Body of pancreas (tissue), 4 donors: ENCODE results near the gene B4GALT2. TPM values are rescaled to one million over a fixed set of nuclear protein-coding genes. Genes with fewer than 3 reads are reported as not detected.

Experiments used
- ATAC-seq: fragments of 150-250 bp; one replicate; pipeline ENCODE4 v1.9.1; 2016
- DNase-seq, 4 donors: peaks; one replicate each; pipeline ENCODE4 v3.0.0-alpha.2; 2019
- H3K27ac ChIP-seq, 4 donors: fragments of 200-600 bp; sonication (generic); 1 replicate in 3 of 4; 2 replicates in 1 of 4; pipeline versions ENCODE4 v1.5.1 to v1.6.1; 2016 to 2019; ENCODE audit warnings: mild to moderate bottlenecking in 1 of 4, mixed read lengths in 1 of 4, moderate library complexity in 1 of 4
- H3K27me3 ChIP-seq, 2 donors: fragments of 200-600 bp; sonication (generic); one replicate each; pipeline ENCODE4 v1.6.0; 2016; ENCODE audit warnings: mild to moderate bottlenecking in 1 of 2
- H3K36me3 ChIP-seq, 2 donors: fragments of 200-600 bp; sonication (generic); replicated peaks in 1 of 2; 2 replicates each; pipeline ENCODE4 v1.5.1; 2016; ENCODE audit warnings: low read depth in 2 of 2; ENCODE audit not compliant: insufficient read depth in 1 of 2
- H3K4me1 ChIP-seq: fragments of 200-600 bp; sonication (generic); one replicate; pipeline ENCODE4 v1.6.0; 2016
- H3K4me3 ChIP-seq, 2 donors: fragments of 200-600 bp; sonication (generic); 1 replicate in 1 of 2; 2 replicates in 1 of 2; pipeline ENCODE4 v1.5.1; 2016 to 2019
- H3K9me3 ChIP-seq, 3 donors: fragments of 200-600 bp; sonication (generic); 1 replicate in 2 of 3; 2 replicates in 1 of 3; pipeline ENCODE4 v1.5.1; 2016
- POLR2A ChIP-seq, 3 donors: fragments of 450-650 bp; IDR thresholded peaks; one replicate each; pipeline ENCODE4 v1.6.1; 2016; ENCODE audit warnings: antibody characterized with exemption in 3 of 3, mild to moderate bottlenecking in 2 of 3
- whole genome bisulfite sequencing, 2 donors: methylation state at CpG; one replicate each; pipeline ENCODE4 v1.1.5; 2017; 5-methylcytosine and 5-hydroxymethylcytosine counted together
- intact Hi-C: fragments of 100-400 bp; cut with DNase I; formaldehyde crosslinking; loops from one replicate; pipeline ENCODE4 v1.15.1; 2023
- total RNA-seq, 2 donors: library from RNA; depleted of rRNA; stranded (reverse); fragments of >200 nt; gene quantifications; one replicate each; pipeline ENCODE4 v1.1.0, GENCODE V29; 2016
- TF ChIP-seq, protein P1 (sequence below), 7 experiments: fragments of 450-650 bp in 4 of 7; fragments of 200-600 bp in 3 of 7; sonication (generic) in 3 of 7; IDR thresholded peaks; one replicate each; pipeline ENCODE4 v1.5.1; 2016 to 2019; ENCODE audit warnings: antibody characterized with exemption in 7 of 7

B4GALT2 gene
- total RNA-seq, 2 donors from 2014 or later: 18.2 to 29.3 TPM

DNA sequence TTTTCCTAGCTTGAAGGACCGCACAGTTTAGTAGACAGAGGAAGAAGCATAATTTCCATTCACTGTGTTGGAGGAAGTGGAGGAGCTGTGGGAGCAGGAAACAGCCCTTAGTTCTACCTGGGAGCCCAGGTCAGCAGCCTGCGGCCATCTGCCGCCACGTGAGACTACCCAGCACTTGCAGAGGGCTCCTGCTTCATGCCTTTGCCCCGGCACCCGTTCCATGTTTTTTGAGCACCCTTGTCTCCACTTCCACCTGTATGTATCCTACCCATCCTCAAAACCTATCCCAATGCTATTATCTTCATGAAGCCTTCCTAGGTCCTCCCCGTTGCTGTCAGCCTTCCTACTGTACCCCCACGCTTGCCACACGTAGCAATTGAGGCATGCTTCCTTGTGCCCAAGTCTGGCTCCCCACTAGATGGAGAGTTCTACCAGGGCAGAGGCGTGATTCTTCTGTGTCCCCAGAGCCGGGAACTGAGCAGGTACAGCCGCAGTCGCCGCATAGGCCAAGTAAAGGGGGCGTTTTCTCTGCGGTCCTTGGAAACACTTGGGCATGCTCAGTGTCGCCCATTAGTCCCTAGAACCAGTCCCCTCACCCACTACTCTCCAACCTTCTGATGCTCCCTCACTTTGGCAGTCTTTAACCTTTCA lies 50.4 kb downstream of the B4GALT2 start:
- no peaks in the 10 kb centered on the region for H3K36me3 ChIP-seq
- H3K9me3 ChIP-seq: no peaks in the 10 kb centered on the region
- ATAC-seq (peak; percentile 10), DNase-seq (peak in 2 of 4 donors; percentile 33 to 49)
- no peaks in the 10 kb centered on the region for H3K27me3 ChIP-seq
- TF ChIP-seq, protein P1, sequence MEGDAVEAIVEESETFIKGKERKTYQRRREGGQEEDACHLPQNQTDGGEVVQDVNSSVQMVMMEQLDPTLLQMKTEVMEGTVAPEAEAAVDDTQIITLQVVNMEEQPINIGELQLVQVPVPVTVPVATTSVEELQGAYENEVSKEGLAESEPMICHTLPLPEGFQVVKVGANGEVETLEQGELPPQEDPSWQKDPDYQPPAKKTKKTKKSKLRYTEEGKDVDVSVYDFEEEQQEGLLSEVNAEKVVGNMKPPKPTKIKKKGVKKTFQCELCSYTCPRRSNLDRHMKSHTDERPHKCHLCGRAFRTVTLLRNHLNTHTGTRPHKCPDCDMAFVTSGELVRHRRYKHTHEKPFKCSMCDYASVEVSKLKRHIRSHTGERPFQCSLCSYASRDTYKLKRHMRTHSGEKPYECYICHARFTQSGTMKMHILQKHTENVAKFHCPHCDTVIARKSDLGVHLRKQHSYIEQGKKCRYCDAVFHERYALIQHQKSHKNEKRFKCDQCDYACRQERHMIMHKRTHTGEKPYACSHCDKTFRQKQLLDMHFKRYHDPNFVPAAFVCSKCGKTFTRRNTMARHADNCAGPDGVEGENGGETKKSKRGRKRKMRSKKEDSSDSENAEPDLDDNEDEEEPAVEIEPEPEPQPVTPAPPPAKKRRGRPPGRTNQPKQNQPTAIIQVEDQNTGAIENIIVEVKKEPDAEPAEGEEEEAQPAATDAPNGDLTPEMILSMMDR (IDR thresholded peaks at IDR 0.05): peak in 1 of 7 experiments; percentile 6
- TF ChIP-seq POLR2A (IDR thresholded peaks at IDR 0.05): no peak
- H3K27ac ChIP-seq: peak overlapping the region; percentile 57 to 91 (median 83)
- peak overlapping the region in 1 of 2 donors; percentile 45 for H3K4me3 ChIP-seq
- peaks cover 25% of the 10 kb centered on the region for H3K4me1 ChIP-seq
- 16 to 18% methylated on average over 17 of the region's 17 CpGs for WGBS, 2 donors
- intact Hi-C loops: no loop called here

GRCh38 chr1:44029911-44030604 lies 51.0 kb downstream of the B4GALT2 start:
- intact Hi-C loops: no loop called here
- Histone ChIP-seq H3K4me3 (peak overlapping the region; percentile 45 to 72), H3K36me3 (no peaks in the 10 kb centered on the region), H3K9me3 (no peaks in the 10 kb centered on the region), H3K4me1 (peaks cover 26% of the 10 kb centered on the region), H3K27ac (peak overlapping the region; percentile 57 to 91 (median 83)), H3K27me3 (no peaks in the 10 kb centered on the region)
- TF ChIP-seq POLR2A (IDR thresholded peaks at IDR 0.05): peak; percentile 34 to 51 (median 47)
- TF ChIP-seq, protein P1 (IDR thresholded peaks at IDR 0.05): no peak
- DNase-seq: peak; percentile 91 to 95 (median 94)
- ATAC-seq: peak; percentile 84
- WGBS, 2 donors: 0% methylated on average over 7 to 69 of the region's 75 CpGs

- intact Hi-C loops: no loop called here
- H3K4me1 ChIP-seq: peaks cover 32% of the 10 kb centered on the region
- WGBS, 2 donors: 0% methylated on average over 64 of the region's 66 CpGs; no CpG with 5 or more reads in 1 of the 2 donors
- no peak for TF ChIP-seq POLR2A (IDR thresholded peaks at IDR 0.05)
- TF ChIP-seq, protein P1 (IDR thresholded peaks at IDR 0.05): peak in 2 of 7 experiments; percentile 6 to 9
- no peaks in the 10 kb centered on the region for H3K27me3 ChIP-seq
- H3K27ac ChIP-seq: peak overlapping the region; percentile 57 to 91 (median 83)
- H3K9me3 ChIP-seq: no peaks in the 10 kb centered on the region
- ATAC-seq (peak; percentile 20), DNase-seq (peak in 3 of 4 donors; percentile 34 to 52 (median 48))
- no peaks in the 10 kb centered on the region for H3K36me3 ChIP-seq
- H3K4me3 ChIP-seq: peak overlapping the region; percentile 45 to 72
Measured at GRCh38 chr1:44030605-44031251, 51.7 kb downstream of the B4GALT2 start.

- peak; percentile 43 for ATAC-seq
- H3K4me1 ChIP-seq: peaks cover 40% of the 10 kb centered on the region
- no peaks in the 10 kb centered on the region for H3K27me3 ChIP-seq
- peak; percentile 68 to 81 (median 74) for DNase-seq
- 12 to 15% methylated on average over 20 to 39 of the region's 40 CpGs for WGBS, 2 donors
- intact Hi-C loops: no loop called here
- peak within 1 kb of the TSS; percentile 57 to 91 (median 83) for H3K27ac ChIP-seq
- H3K4me3 ChIP-seq: peak within 1 kb of the TSS; percentile 45 to 72
- H3K9me3 ChIP-seq: no peaks in the 10 kb centered on the region
- TF ChIP-seq, protein P1 (IDR thresholded peaks at IDR 0.05): no peak
- TF ChIP-seq POLR2A (IDR thresholded peaks at IDR 0.05): peak in 2 of 3 donors; percentile 28 to 38
- no peaks in the 10 kb centered on the region for H3K36me3 ChIP-seq
Measured at GRCh38 chr1:44031252-44032169, 52.5 kb downstream of the B4GALT2 start, which contains the start of gene SLC6A9. SLC6A9 (minus strand) TSS chr1:44031462; CDS start chr1:44024277, 7,185 bp downstream.
